Measurements from ENCODE around the gene TRABD2A. TPM values are rescaled to one million over a fixed set of nuclear protein-coding genes. Genes with fewer than 3 reads are reported as not detected.
A peak's percentile ranks its signal among the peaks of the same experiment; 100 is the strongest.

Gene TRABD2A
- total and polyA plus RNA-seq, 2 of the 13 experiments (the other 11 are each of a cell fraction or from before 2014, with no cell fraction given) = 0.15 TPM; not detected in 1

- no peak for TF ChIP-seq XRCC5 (optimal IDR thresholded peaks at IDR 0.05; ENCODE audit: low read length)
- TF ChIP-seq MAFK (conservative IDR thresholded peaks at IDR 0.05 in 1 of 2, IDR thresholded peaks at IDR 0.05 in 1 of 2; ENCODE audit: low read length in 2 of 2) = no peak
- TF ChIP-seq ZNF343 (CRISPR knock-in tag; IDR thresholded peaks at IDR 0.05) = no peak
- no peak for TF ChIP-seq ZNF431 (CRISPR knock-in tag; IDR thresholded peaks at IDR 0.05; ENCODE audit: borderline replicate concordance, low read depth)
- TF ChIP-seq CSRNP1 (CRISPR knock-in tag; IDR thresholded peaks at IDR 0.05) = no peak
- TF ChIP-seq CREM (IDR thresholded peaks at IDR 0.05) = 0 out of 2 replicates have a peak, but pooled peaks have one; percentile 38
- no peak for TF ChIP-seq CREM (CRISPR knock-in tag; IDR thresholded peaks at IDR 0.05)
- TF ChIP-seq ZNF180 (CRISPR knock-in tag; IDR thresholded peaks at IDR 0.05; ENCODE audit: borderline replicate concordance, low read depth) = no peak
- no peak for TF ChIP-seq RARG (CRISPR knock-in tag; IDR thresholded peaks at IDR 0.05; ENCODE audit: low read depth)
- TF ChIP-seq ZNF414 (CRISPR knock-in tag; IDR thresholded peaks at IDR 0.05) = no peak
- TF ChIP-seq TP53 (CRISPR knock-in tag; conservative IDR thresholded peaks at IDR 0.05) = no peak
- no peak for TF ChIP-seq DZIP1 (CRISPR knock-in tag; IDR thresholded peaks at IDR 0.05)
- no peak for TF ChIP-seq PBX3 (CRISPR knock-in tag; IDR thresholded peaks at IDR 0.05; ENCODE audit: borderline replicate concordance)
- TF ChIP-seq SRF (IDR thresholded peaks at IDR 0.05; ENCODE audit: low read depth, low read length) = no peak
- TF ChIP-seq ARNT (IDR thresholded peaks at IDR 0.05) = no peak
- TF ChIP-seq SNAPC2 (CRISPR knock-in tag; IDR thresholded peaks at IDR 0.05) = no peak
- no peak for TF ChIP-seq ZNF160 (CRISPR knock-in tag; IDR thresholded peaks at IDR 0.05)
- TF ChIP-seq TARDBP (CRISPR knock-in tag; IDR thresholded peaks at IDR 0.05) = no peak; the same call in 1 of the 2 replicates
- no peak for TF ChIP-seq HMGA1 (CRISPR knock-in tag; conservative IDR thresholded peaks at IDR 0.05)
- no peak for TF ChIP-seq ZNF276 (CRISPR knock-in tag; IDR thresholded peaks at IDR 0.05; ENCODE audit: low read depth)
- TF ChIP-seq ZNF883 (CRISPR knock-in tag; IDR thresholded peaks at IDR 0.05; ENCODE audit: not compliant biosample characterization) = no peak
- TF ChIP-seq NCOA5 (CRISPR knock-in tag; IDR thresholded peaks at IDR 0.05) = no peak
These were observed 39.1 kb upstream of the TRABD2A start (continued) for GRCh38 chr2:84919885-84920580.
